Suprapubic skin (tissue), 4 donors: ENCODE measurements around the gene PPP4C. TPM values are rescaled to one million over a fixed set of nuclear protein-coding genes. Genes with fewer than 3 reads are reported as not detected.

Source experiments
- DNase-seq, 2 donors: peaks; one replicate each; pipeline ENCODE4 v3.0.0-alpha.2; 2019; ENCODE audit warnings: low spot score in 2 of 2
- H3K27ac ChIP-seq: fragments of 200-600 bp; sonication (generic); one replicate; pipeline ENCODE4 v1.5.1; 2019
- H3K27me3 ChIP-seq: fragments of 200-600 bp; sonication (generic); one replicate; pipeline ENCODE4 v1.5.1; 2019
- H3K36me3 ChIP-seq: fragments of 200-600 bp; sonication (generic); one replicate; pipeline ENCODE4 v1.5.1; 2019
- H3K4me1 ChIP-seq: fragments of 200-600 bp; sonication (generic); one replicate; pipeline ENCODE4 v1.5.1; 2019
- H3K4me3 ChIP-seq: fragments of 200-600 bp; sonication (generic); one replicate; pipeline ENCODE4 v1.5.1; 2019; ENCODE audit warnings: mild to moderate bottlenecking
- H3K9me3 ChIP-seq: fragments of 200-600 bp; sonication (generic); one replicate; pipeline ENCODE4 v1.5.1; 2019
- EP300 ChIP-seq: sonication (generic); formaldehyde crosslinking; IDR thresholded peaks from one replicate; pipeline ENCODE4 v1.6.1; 2017; ENCODE audit warnings: antibody characterized with exemption
- POLR2A ChIP-seq, 2 donors: fragments of 450-650 bp; IDR thresholded peaks; one replicate each; pipeline ENCODE4 v1.6.1; 2017; ENCODE audit warnings: antibody characterized with exemption in 2 of 2, mild to moderate bottlenecking in 2 of 2, moderate library complexity in 2 of 2
- POLR2AphosphoS5 ChIP-seq, 3 donors: sonication (generic); formaldehyde crosslinking; IDR thresholded peaks; one replicate each; pipeline ENCODE4 v1.6.1; 2017; ENCODE audit warnings: antibody characterized with exemption in 3 of 3
- WGBS: methylation state at CpG from one replicate; pipeline ENCODE4 v1.1.5; 2018; 5-methylcytosine and 5-hydroxymethylcytosine counted together
- total RNA-seq, 4 donors: library from RNA; depleted of rRNA; stranded (reverse); fragments of >200 nt; gene quantifications; one replicate each; pipeline ENCODE4 v1.1.0, GENCODE V29; 2016
- TF ChIP-seq, protein P1 (sequence below), 2 donors: fragments of 200-600 bp in 1 of 2; fragments of 450-650 bp in 1 of 2; sonication (generic) in 1 of 2; IDR thresholded peaks; one replicate each; pipeline ENCODE4 v1.5.1; 2016 to 2019; ENCODE audit warnings: antibody characterized with exemption in 2 of 2, mild to moderate bottlenecking in 1 of 2, moderate library complexity in 1 of 2

The PPP4C gene
- total RNA-seq, 4 donors from 2014 or later = 52.0 to 66.0 (median 61.2) TPM

GRCh38 chr16:30085820-30086219, 10.0 kb downstream of the PPP4C start:
- WGBS = 70% methylated on average over 5 of the region's 6 CpGs
- DNase-seq = no peak
- H3K27ac ChIP-seq = peak overlapping the region; percentile 37

GRCh38 chr16:30086291-30087140, 10.7 kb downstream of the PPP4C start:
- WGBS = 77% methylated on average over 14 of the region's 27 CpGs
- TF ChIP-seq, protein P1, sequence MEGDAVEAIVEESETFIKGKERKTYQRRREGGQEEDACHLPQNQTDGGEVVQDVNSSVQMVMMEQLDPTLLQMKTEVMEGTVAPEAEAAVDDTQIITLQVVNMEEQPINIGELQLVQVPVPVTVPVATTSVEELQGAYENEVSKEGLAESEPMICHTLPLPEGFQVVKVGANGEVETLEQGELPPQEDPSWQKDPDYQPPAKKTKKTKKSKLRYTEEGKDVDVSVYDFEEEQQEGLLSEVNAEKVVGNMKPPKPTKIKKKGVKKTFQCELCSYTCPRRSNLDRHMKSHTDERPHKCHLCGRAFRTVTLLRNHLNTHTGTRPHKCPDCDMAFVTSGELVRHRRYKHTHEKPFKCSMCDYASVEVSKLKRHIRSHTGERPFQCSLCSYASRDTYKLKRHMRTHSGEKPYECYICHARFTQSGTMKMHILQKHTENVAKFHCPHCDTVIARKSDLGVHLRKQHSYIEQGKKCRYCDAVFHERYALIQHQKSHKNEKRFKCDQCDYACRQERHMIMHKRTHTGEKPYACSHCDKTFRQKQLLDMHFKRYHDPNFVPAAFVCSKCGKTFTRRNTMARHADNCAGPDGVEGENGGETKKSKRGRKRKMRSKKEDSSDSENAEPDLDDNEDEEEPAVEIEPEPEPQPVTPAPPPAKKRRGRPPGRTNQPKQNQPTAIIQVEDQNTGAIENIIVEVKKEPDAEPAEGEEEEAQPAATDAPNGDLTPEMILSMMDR (IDR thresholded peaks at IDR 0.05) = no peak
- TF ChIP-seq EP300 (no peak), POLR2A (IDR thresholded peaks at IDR 0.05) (no peak), POLR2AphosphoS5 (IDR thresholded peaks at IDR 0.05) (no peak)
- H3K9me3 ChIP-seq = no peaks in the 10 kb centered on the region
- peaks cover 37% of the 10 kb centered on the region for H3K4me1 ChIP-seq
- no peaks in the 10 kb centered on the region for H3K27me3 ChIP-seq
- DNase-seq = no peak
- peaks cover 51% of the 10 kb centered on the region for H3K36me3 ChIP-seq
- no peak overlapping the region for H3K4me3 ChIP-seq
- no peak overlapping the region for H3K27ac ChIP-seq

More at GRCh38 chr16:30085820-30086219, 10.0 kb downstream of the PPP4C start:
- Histone ChIP-seq H3K4me3 (no peak overlapping the region), H3K36me3 (peaks cover 58% of the 10 kb centered on the region), H3K4me1 (peaks cover 30% of the 10 kb centered on the region), H3K9me3 (no peaks in the 10 kb centered on the region), H3K27me3 (no peaks in the 10 kb centered on the region)
- TF ChIP-seq, protein P1 (IDR thresholded peaks at IDR 0.05) = no peak
- TF ChIP-seq POLR2A (IDR thresholded peaks at IDR 0.05) = no peak
- TF ChIP-seq EP300 = no peak

GRCh38 chr16:30087181-30087898, 11.5 kb downstream of the PPP4C start:
- Histone ChIP-seq H3K27ac (no peak overlapping the region), H3K4me3 (no peak overlapping the region), H3K36me3 (peaks cover 42% of the 10 kb centered on the region), H3K4me1 (peaks cover 44% of the 10 kb centered on the region), H3K27me3 (no peaks in the 10 kb centered on the region), H3K9me3 (no peaks in the 10 kb centered on the region)
- TF ChIP-seq POLR2A (IDR thresholded peaks at IDR 0.05) (no peak), EP300 (no peak), POLR2AphosphoS5 (IDR thresholded peaks at IDR 0.05) (no peak)
- TF ChIP-seq, protein P1 (IDR thresholded peaks at IDR 0.05) = no peak
- DNase-seq = peak in 1 of 2 donors; percentile 65
- WGBS = 81% methylated on average over 11 of the region's 11 CpGs

DNA sequence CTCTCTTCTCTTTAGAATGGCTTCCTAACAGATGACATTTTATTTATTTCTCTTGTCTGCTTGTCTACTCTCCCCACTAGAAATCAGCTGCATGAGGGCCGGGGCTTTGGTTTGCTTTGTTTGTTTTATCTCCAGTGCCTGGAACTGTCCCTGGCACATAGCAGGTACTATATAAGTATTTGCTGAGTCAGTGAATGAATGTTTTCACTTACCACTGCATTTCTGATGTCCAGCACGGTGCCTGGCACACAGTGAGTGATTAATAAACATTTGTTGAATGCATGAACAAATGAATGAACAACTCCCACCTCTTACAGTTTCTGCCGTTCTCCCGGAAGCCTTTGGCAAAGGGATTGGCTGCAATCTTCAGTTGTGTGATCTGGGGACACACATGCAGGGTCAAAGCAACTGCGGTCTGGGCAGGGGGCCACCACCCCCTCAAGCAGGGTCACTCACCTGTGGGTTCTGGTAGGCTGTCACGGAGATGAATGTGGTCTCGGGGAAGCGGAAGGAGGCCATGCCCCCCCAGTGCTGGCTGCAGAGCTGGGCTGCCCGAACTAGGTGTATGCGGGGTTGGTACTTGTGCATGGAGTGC, 12.5 kb downstream of the PPP4C start:
- WGBS = 67% methylated on average over 10 of the region's 10 CpGs
- Histone ChIP-seq H3K27me3 (no peaks in the 10 kb centered on the region), H3K4me3 (no peak overlapping the region), H3K9me3 (no peaks in the 10 kb centered on the region), H3K36me3 (peaks cover 33% of the 10 kb centered on the region), H3K4me1 (peaks cover 54% of the 10 kb centered on the region), H3K27ac (no peak overlapping the region)
- no peak for TF ChIP-seq POLR2A (IDR thresholded peaks at IDR 0.05)
- no peak for TF ChIP-seq EP300
- TF ChIP-seq, protein P1 (IDR thresholded peaks at IDR 0.05) = no peak
- TF ChIP-seq POLR2AphosphoS5 (IDR thresholded peaks at IDR 0.05) = no peak
- DNase-seq = no peak
